Loucy (cell line): Measurements from ENCODE around the gene AUH.

ENCODE experiments used
- H2AFZ ChIP-seq: fragments of 200-600 bp; sonication (generic); 2 replicates; pipeline ENCODE4 v1.6.0; 2016; ENCODE audit warnings: antibody characterized with exemption, mild to moderate bottlenecking, low read length, moderate library complexity
- H3F3A ChIP-seq: fragments of 200-600 bp; 2 replicates; pipeline ENCODE4 v1.6.0; 2016; ENCODE audit warnings: antibody characterized with exemption, low read depth, mild to moderate bottlenecking
- H3K27me3 ChIP-seq: fragments of 200-600 bp; sonication (generic); 2 replicates; pipeline ENCODE4 v1.6.1; 2014; ENCODE audit warnings: low read length, mild to moderate bottlenecking; ENCODE audit not compliant: insufficient read depth, poor library complexity, severe bottlenecking
- H3K36me3 ChIP-seq: fragments of 200-600 bp; sonication (generic); 2 replicates; pipeline ENCODE4 v1.6.1; 2016; ENCODE audit warnings: low read length; ENCODE audit not compliant: insufficient read depth
- H3K4me1 ChIP-seq: fragments of 200-600 bp; sonication (generic); 2 replicates; pipeline ENCODE4 v1.5.1; 2014; ENCODE audit warnings: low read length, mild to moderate bottlenecking; ENCODE audit not compliant: insufficient read depth, poor library complexity, severe bottlenecking
- H3K4me2 ChIP-seq: fragments of 200-600 bp; sonication (generic); 2 replicates; pipeline ENCODE4 v1.6.0; 2014; ENCODE audit warnings: antibody characterized with exemption, low read length, low read depth, mild to moderate bottlenecking; ENCODE audit not compliant: poor library complexity, severe bottlenecking
- H3K4me3 ChIP-seq: fragments of 200-600 bp; sonication (generic); 2 replicates; pipeline ENCODE4 v1.5.1; 2014; ENCODE audit warnings: low read length, mild to moderate bottlenecking, mixed read lengths; ENCODE audit not compliant: poor library complexity, severe bottlenecking
- H3K79me2 ChIP-seq: fragments of 200-600 bp; sonication (generic); 2 replicates; pipeline ENCODE4 v1.6.1; 2014; ENCODE audit warnings: low read length; ENCODE audit not compliant: insufficient read depth
- H3K9ac ChIP-seq: fragments of 200-600 bp; sonication (generic); 2 replicates; pipeline ENCODE4 v1.6.0; 2014; ENCODE audit warnings: mild to moderate bottlenecking, low read depth, low read length, moderate library complexity; ENCODE audit not compliant: poor library complexity, severe bottlenecking
- H3K9me2 ChIP-seq: fragments of 200-600 bp; sonication (generic); replicated peaks from 2 replicates; pipeline ENCODE4 v1.6.1; 2016; ENCODE audit warnings: low read depth, low read length, mixed read lengths
- H3K9me3 ChIP-seq: fragments of 200-600 bp; sonication (generic); 2 replicates; pipeline ENCODE4 v1.6.1; 2014; ENCODE audit warnings: mild to moderate bottlenecking, antibody characterized with exemption, low read length, low read depth; ENCODE audit not compliant: insufficient read depth
- H4K20me1 ChIP-seq: fragments of 200-600 bp; sonication (generic); 2 replicates; pipeline ENCODE4 v1.6.0; 2014; ENCODE audit warnings: antibody characterized with exemption, low read length, mild to moderate bottlenecking; ENCODE audit not compliant: insufficient read depth, poor library complexity, severe bottlenecking
- CTCF ChIP-seq: fragments of 200-600 bp; sonication (generic); conservative IDR thresholded peaks from 2 replicates; pipeline ENCODE4 v1.5.1; 2014; ENCODE audit warnings: mild to moderate bottlenecking, antibody characterized with exemption, low read length
- EZH2phosphoT487 ChIP-seq: fragments of 200-600 bp; IDR thresholded peaks from 2 replicates; pipeline ENCODE4 v1.6.1; 2018; ENCODE audit warnings: antibody characterized with exemption, mild to moderate bottlenecking, moderate library complexity, borderline replicate concordance

The AUH gene

GRCh38 chr9:91310037-91310436 is 51.7 kb downstream of the AUH start:
- Histone ChIP-seq H3K4me1 (peaks cover 20% of the 10 kb centered on the region), H3K9ac (no peak overlapping the region), H3F3A (no peaks in the 10 kb centered on the region), H2AFZ (no peak overlapping the region), H3K79me2 (no peaks in the 10 kb centered on the region; the same call in 1 of the 2 replicates), H3K36me3 (peaks cover 8% of the 10 kb centered on the region; the same call in 1 of the 2 replicates), H3K9me2 (no peaks in the 10 kb centered on the region), H3K4me2 (no peak overlapping the region), H4K20me1 (no peaks in the 10 kb centered on the region), H3K27me3 (no peaks in the 10 kb centered on the region), H3K9me3 (no peaks in the 10 kb centered on the region), H3K4me3 (no peak overlapping the region)
- TF ChIP-seq EZH2phosphoT487 (no peak), CTCF (no peak)

GRCh38 chr9:91308191-91308590 is 53.5 kb downstream of the AUH start:
- no peaks in the 10 kb centered on the region for H3K9me2 ChIP-seq
- H3K36me3 ChIP-seq, result peaks cover 8% of the 10 kb centered on the region; the same call in 1 of the 2 replicates
- no peak overlapping the region for H3K9ac ChIP-seq
- no peaks in the 10 kb centered on the region for H3F3A ChIP-seq
- H4K20me1 ChIP-seq, result no peaks in the 10 kb centered on the region
- TF ChIP-seq EZH2phosphoT487, result no peak
- no peak for TF ChIP-seq CTCF
- no peaks in the 10 kb centered on the region for H3K9me3 ChIP-seq
- no peak overlapping the region for H3K4me2 ChIP-seq
- H3K79me2 ChIP-seq, result peaks cover 8% of the 10 kb centered on the region; the same call in 1 of the 2 replicates
- H3K27me3 ChIP-seq, result no peaks in the 10 kb centered on the region
- H3K4me1 ChIP-seq, result peaks cover 31% of the 10 kb centered on the region
- no peak overlapping the region for H2AFZ ChIP-seq
- no peak overlapping the region for H3K4me3 ChIP-seq

- peaks cover 38% of the 10 kb centered on the region for H3K4me1 ChIP-seq
- no peak overlapping the region for H3K4me3 ChIP-seq
- H3K27me3 ChIP-seq, result no peaks in the 10 kb centered on the region
- no peak overlapping the region for H2AFZ ChIP-seq
- no peaks in the 10 kb centered on the region for H3K9me3 ChIP-seq
- H3K36me3 ChIP-seq, result peaks cover 8% of the 10 kb centered on the region; the same call in 1 of the 2 replicates
- no peaks in the 10 kb centered on the region for H3K9me2 ChIP-seq
- H3K4me2 ChIP-seq, result no peak overlapping the region
- H4K20me1 ChIP-seq, result no peaks in the 10 kb centered on the region
- no peak overlapping the region for H3K9ac ChIP-seq
- H3F3A ChIP-seq, result no peaks in the 10 kb centered on the region
- TF ChIP-seq CTCF, result no peak
- no peak for TF ChIP-seq EZH2phosphoT487
- peaks cover 8% of the 10 kb centered on the region; the same call in 1 of the 2 replicates for H3K79me2 ChIP-seq
Observed at GRCh38 chr9:91307279-91307678, 54.4 kb downstream of the AUH start.
